GM12874 (cell line): ENCODE data around the gene SEC62.

Source experiments
- CTCF ChIP-seq: IDR thresholded peaks from 2 replicates; pipeline ENCODE4 v1.5.1; 2011; ENCODE audit warnings: low read depth, mild to moderate bottlenecking, control low read depth, low read length, moderate library complexity; ENCODE audit not compliant: insufficient read depth

The SEC62 gene

DNA sequence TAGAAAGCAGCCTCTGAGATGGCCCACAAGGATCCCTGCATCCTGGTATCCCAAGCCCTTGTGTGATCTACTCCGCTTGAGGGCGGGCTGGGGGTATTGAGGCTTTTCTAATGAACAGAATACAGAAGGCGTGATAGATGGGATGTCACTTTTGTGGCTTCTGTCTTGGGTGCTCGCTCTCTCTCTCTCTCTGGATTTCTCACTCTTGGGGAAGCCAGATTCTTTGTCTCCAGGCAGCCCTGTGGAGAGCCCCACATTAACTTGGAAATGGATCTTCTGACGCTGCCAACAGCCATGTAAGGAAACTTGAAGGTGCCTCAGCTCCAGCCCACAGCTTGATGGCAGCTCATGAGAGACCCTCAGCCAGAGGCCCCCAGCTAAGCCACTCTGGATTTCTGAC, 26.9 kb upstream of the SEC62 start:
- TF ChIP-seq CTCF = no peak

- TF ChIP-seq CTCF = no peak
Measured at GRCh38 chr3:169940470-169941181, 26.0 kb upstream of the SEC62 start.

GRCh38 chr3:169945313-169945712, 21.3 kb upstream of the SEC62 start:
- no peak for TF ChIP-seq CTCF

- TF ChIP-seq CTCF = no peak
Measured at GRCh38 chr3:169946336-169946735, 20.3 kb upstream of the SEC62 start.

- TF ChIP-seq CTCF = no peak
Measured at GRCh38 chr3:169948559-169949448, 17.8 kb upstream of the SEC62 start.

- no peak for TF ChIP-seq CTCF
Measured at GRCh38 chr3:169952045-169952444, 14.6 kb upstream of the SEC62 start.

DNA sequence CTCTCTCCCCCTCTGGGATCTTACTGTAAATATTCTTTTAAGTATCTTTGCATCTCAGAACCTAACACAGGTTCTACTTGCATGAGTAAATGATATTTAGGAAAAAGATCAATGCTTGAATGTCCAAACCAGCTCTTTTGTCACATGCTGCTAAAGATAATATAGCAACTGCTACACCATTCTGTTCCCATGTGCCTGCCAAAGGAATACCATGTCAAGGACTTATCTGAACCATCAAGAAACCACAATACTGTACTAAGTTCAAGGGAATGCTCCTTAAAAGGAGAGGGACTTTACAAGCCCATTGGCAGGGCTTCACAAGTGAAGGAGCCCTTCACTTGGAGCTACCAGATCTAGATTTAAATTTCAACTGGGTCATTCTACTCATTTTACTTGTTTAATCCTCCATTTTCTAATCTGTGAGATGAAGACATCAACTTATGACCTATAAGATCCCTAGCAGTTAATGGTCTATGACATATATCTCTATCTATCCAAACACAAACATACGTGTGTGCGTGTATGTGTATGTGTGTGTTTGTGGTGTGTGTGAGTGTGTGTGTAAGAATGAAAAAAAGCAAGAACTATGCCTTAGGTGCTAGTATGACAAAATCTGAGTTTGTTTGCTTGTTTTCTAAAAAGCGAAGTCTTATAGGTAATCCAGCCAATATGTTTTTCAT, 13.0 kb upstream of the SEC62 start:
- no peak for TF ChIP-seq CTCF
